Left hindlimb (tissue), 1 donor: Measurements from ENCODE around the gene AXIN1.
"Not testable (repeated sequence)": the region's sequence is repeated elsewhere in the genome, so short reads cannot be mapped to it uniquely, and the experiment has no call there.

Experiments
- DNase-seq: peaks from one replicate; pipeline ENCODE4 v3.0.0-alpha.2; 2018

Gene AXIN1

GRCh38 chr16:280991-281659, 71.4 kb downstream of the AXIN1 start:
- DNase-seq = no peak

GRCh38 chr16:280552-280951, 72.0 kb downstream of the AXIN1 start, which contains the start of gene ARHGDIG:
Gene ARHGDIG (plus strand): TSS chr16:280591. CDS start chr16:280681, 90 bp downstream.
- DNase-seq = no peak

- no peak for DNase-seq
These were observed 72.5 kb downstream of the AXIN1 start for GRCh38 chr16:280005-280460.

- DNase-seq = no peak
These were observed 73.0 kb downstream of the AXIN1 start for GRCh38 chr16:279531-279930.

- DNase-seq = no peak
These were observed 73.6 kb downstream of the AXIN1 start for GRCh38 chr16:278863-279366.

- no peak for DNase-seq
These were observed 76.0 kb downstream of the AXIN1 start for GRCh38 chr16:276426-277077.

- no peak for DNase-seq
These were observed 76.7 kb downstream of the AXIN1 start, which contains the start of gene RGS11 for GRCh38 chr16:275786-276232. Gene RGS11 (minus strand): TSS chr16:275944. CDS start chr16:275911, 33 bp downstream.

- no peak for DNase-seq
These were observed 77.4 kb downstream of the AXIN1 start for GRCh38 chr16:275041-275641.

GRCh38 chr16:273547-274421, 78.7 kb downstream of the AXIN1 start:
- DNase-seq = no peak

- no peak for DNase-seq
These were observed 79.6 kb downstream of the AXIN1 start for GRCh38 chr16:272633-273546.

GRCh38 chr16:270381-271255, 81.9 kb downstream of the AXIN1 start:
- DNase-seq = no peak

- no peak for DNase-seq
These were observed 83.3 kb downstream of the AXIN1 start for GRCh38 chr16:269061-269796.

GRCh38 chr16:268141-269053, 84.1 kb downstream of the AXIN1 start:
- DNase-seq = no peak

GRCh38 chr16:267562-267961, 85.0 kb downstream of the AXIN1 start:
- DNase-seq = not testable (repeated sequence)

- DNase-seq = no peak
These were observed 86.0 kb downstream of the AXIN1 start for GRCh38 chr16:266258-267164.

GRCh38 chr16:265711-266110, 86.8 kb downstream of the AXIN1 start:
- DNase-seq = no peak

GRCh38 chr16:265002-265529, 87.5 kb downstream of the AXIN1 start:
- DNase-seq = no peak
